Muscle layer of duodenum (tissue), 2 donors: ENCODE results near the gene NCOA7.
A peak's percentile ranks its signal among the peaks of the same experiment; 100 is the strongest.
"Not testable (repeated sequence)": the region's sequence is repeated elsewhere in the genome, so short reads cannot be mapped to it uniquely, and the experiment has no call there.

Source experiments
- H3K27ac ChIP-seq: one replicate; pipeline ENCODE4 v1.7.0; 2013; ENCODE audit warnings: mild to moderate bottlenecking, low read length
- H3K27me3 ChIP-seq: one replicate; pipeline ENCODE4 v1.7.0; 2013; ENCODE audit warnings: low read depth, mild to moderate bottlenecking, control low read depth, low read length
- H3K36me3 ChIP-seq, 2 donors: one replicate each; pipeline ENCODE4 v1.7.0; 2013; ENCODE audit warnings: low read length in 2 of 2, control low read depth in 1 of 2, mild to moderate bottlenecking in 1 of 2; ENCODE audit not compliant: insufficient read depth in 2 of 2, control insufficient read depth in 1 of 2
- H3K4me1 ChIP-seq, 2 donors: one replicate each; pipeline ENCODE4 v1.7.0; 2013; ENCODE audit warnings: low read length in 2 of 2, mild to moderate bottlenecking in 2 of 2, control low read depth in 1 of 2, moderate library complexity in 1 of 2; ENCODE audit not compliant: insufficient read depth in 2 of 2, control insufficient read depth in 1 of 2
- H3K4me3 ChIP-seq, 2 donors: one replicate each; pipeline ENCODE4 v1.7.0; 2013; ENCODE audit warnings: low read length in 2 of 2, low read depth in 1 of 2, mild to moderate bottlenecking in 1 of 2
- H3K9me3 ChIP-seq, 2 donors: one replicate each; pipeline ENCODE4 v1.7.0; 2013; ENCODE audit warnings: low read length in 2 of 2, control low read depth in 1 of 2, mild to moderate bottlenecking in 1 of 2; ENCODE audit not compliant: control insufficient read depth in 1 of 2
- donor health status: healthy.

NCOA7 gene

DNA sequence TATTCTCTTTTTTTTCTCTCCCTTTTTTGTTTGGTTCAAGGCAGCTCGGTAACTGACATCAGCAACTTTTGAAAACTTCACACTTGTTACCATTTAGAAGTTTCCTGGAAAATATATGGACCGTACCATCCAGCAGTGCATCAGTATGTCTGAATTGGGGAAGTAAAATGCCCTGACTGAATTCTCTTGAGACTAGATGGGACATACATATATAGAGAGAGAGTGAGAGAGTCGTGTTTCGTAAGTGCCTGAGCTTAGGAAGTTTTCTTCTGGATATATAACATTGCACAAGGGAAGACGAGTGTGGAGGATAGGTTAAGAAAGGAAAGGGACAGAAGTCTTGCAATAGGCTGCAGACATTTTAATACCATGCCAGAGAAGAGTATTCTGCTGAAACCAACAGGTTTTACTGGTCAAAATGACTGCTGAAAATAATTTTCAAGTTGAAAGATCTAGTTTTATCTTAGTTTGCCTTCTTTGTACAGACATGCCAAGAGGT is 30.8 kb upstream of the NCOA7 start:
- Histone ChIP-seq H3K27me3 (peaks cover 4% of the 10 kb centered on the region), H3K4me1 (no peaks in the 10 kb centered on the region), H3K9me3 (no peaks in the 10 kb centered on the region), H3K4me3 (no peak overlapping the region), H3K36me3 (peaks cover 0 to 8% of the 10 kb centered on the region in 2 donors), H3K27ac (no peak overlapping the region)

DNA sequence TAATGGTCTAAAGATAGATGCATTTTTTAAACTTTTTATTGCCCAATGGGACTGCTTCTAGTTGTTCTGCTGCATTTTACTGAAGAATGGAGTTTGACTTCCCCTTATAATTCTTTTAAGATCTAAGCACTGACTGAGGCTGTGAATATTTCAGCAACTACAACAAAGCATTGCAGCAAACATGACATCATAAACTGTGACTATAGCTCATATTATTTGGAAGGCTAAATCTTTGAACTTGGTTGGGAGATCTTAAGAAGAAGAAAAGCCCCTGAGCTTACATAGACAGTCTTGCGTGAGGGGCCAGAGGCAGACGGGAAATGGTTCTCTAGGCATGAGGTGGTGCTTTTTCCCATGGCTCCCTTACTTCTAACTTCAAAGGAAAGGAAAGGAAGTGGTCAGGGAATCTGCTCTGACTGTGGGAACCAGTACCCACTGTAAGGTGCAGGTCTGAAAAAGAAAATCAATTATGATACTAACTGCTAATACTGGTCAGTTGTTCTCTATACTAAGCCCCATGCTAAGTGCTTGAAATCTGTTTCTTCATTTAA is 26.6 kb upstream of the NCOA7 start:
- H3K4me3 ChIP-seq: no peak overlapping the region
- no peaks in the 10 kb centered on the region for H3K9me3 ChIP-seq
- H3K27me3 ChIP-seq: peaks cover 4% of the 10 kb centered on the region
- H3K36me3 ChIP-seq: peaks cover 0 to 5% of the 10 kb centered on the region in 2 donors
- H3K4me1 ChIP-seq: no peaks in the 10 kb centered on the region
- no peak overlapping the region for H3K27ac ChIP-seq

GRCh38 chr6:125765944-125766343 is 24.8 kb upstream of the NCOA7 start:
- no peak overlapping the region for H3K27ac ChIP-seq
- H3K36me3 ChIP-seq: no peaks in the 10 kb centered on the region
- H3K9me3 ChIP-seq: no peaks in the 10 kb centered on the region
- no peaks in the 10 kb centered on the region for H3K4me1 ChIP-seq
- H3K4me3 ChIP-seq: no peak overlapping the region
- peaks cover 4% of the 10 kb centered on the region for H3K27me3 ChIP-seq

- Histone ChIP-seq H3K36me3 (no peaks in the 10 kb centered on the region), H3K4me1 (no peaks in the 10 kb centered on the region), H3K4me3 (no peak overlapping the region), H3K27me3 (peaks cover 4% of the 10 kb centered on the region), H3K27ac (no peak overlapping the region), H3K9me3 (no peaks in the 10 kb centered on the region)
Measured at GRCh38 chr6:125766641-125767040, 24.1 kb upstream of the NCOA7 start.

DNA sequence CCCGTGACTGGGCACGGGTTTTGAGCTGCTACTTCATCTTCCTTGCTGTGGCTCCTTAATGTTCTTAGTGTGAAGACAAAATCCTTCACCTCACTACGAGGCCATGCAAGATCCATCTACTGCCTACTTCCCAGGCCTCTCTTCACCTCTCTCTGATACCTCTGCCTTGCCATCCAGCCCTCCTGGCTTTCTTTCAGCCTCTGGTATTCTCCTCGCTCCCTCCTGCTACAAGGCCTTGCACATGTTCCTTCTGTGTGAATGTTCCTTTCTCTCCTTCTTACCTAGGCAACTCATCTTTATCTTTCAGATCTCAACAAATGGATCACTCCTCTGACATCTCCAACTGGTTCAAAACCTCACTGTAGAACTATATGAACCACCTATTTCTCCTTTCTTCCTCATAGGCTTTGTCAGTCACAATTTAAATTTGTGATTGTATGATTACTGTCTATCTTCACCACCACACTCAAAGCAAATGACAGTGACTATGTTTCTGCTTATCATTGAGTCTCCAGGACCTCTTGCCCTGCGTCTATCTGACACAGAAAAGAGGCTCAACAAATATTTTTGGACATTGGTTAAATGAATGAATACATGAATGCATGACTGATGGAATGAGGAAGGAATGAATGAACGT is 21.5 kb upstream of the NCOA7 start:
- H3K27me3 ChIP-seq: peaks cover 2% of the 10 kb centered on the region
- H3K4me1 ChIP-seq: no peaks in the 10 kb centered on the region
- no peak overlapping the region for H3K4me3 ChIP-seq
- H3K27ac ChIP-seq: no peak overlapping the region
- no peaks in the 10 kb centered on the region for H3K9me3 ChIP-seq
- no peaks in the 10 kb centered on the region for H3K36me3 ChIP-seq

DNA sequence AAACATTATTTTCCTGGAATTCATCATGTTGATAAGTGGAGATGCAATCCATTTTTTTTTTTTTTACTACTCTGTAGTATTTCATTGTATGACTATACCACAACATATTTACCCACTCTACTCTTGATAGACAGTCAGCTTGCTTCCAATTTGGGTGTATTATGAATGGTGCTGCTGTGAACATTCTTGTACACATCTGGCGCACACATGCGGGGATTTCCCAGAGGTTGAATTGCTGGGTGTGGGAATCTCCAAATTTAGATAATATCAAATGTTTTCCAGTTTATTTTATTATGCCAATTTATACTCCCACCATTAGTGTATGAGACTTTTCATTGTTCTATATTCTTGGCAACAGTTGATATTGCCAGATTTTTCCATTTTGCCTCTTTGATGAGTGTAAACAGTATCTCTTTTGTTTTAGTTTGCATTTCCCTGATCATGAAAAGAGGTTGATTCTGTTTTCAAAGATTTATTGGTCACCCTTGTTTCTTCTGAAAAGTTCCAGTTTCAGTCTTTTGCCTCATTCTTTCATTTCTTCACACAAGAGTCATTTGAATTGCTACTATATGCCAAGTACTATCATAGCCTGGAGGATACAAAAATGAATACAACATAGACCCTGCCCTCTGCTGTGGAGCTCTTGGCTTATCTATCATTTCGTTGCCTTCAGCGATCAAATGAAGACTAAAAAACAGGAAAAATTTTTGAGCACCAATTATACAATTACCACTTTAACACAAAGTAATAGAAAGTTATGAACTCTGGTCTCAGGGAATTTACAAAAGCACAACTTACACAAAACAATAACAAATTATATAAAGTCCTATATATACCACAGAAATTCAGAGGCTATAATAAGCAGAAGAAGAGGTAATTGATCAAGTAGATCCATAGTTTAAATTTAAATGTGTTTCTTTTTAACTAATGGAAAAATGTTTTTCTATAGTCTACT is 17.1 kb upstream of the NCOA7 start:
- Histone ChIP-seq H3K27ac (no peak overlapping the region), H3K36me3 (no peaks in the 10 kb centered on the region), H3K9me3 (no peaks in the 10 kb centered on the region), H3K4me3 (no peak overlapping the region), H3K27me3 (no peaks in the 10 kb centered on the region), H3K4me1 (no peaks in the 10 kb centered on the region)

GRCh38 chr6:125776107-125776826 is 14.5 kb upstream of the NCOA7 start:
- H3K9me3 ChIP-seq, H3K27me3 ChIP-seq, H3K4me3 ChIP-seq, H3K27ac ChIP-seq, H3K4me1 ChIP-seq, H3K36me3 ChIP-seq: not testable (repeated sequence)

- peak overlapping the region; percentile 100 for H3K27ac ChIP-seq
- H3K9me3 ChIP-seq: no peaks in the 10 kb centered on the region
- H3K36me3 ChIP-seq: peaks cover 0 to 10% of the 10 kb centered on the region in 2 donors
- H3K4me3 ChIP-seq: peak overlapping the region; percentile 79 to 92
- no peaks in the 10 kb centered on the region for H3K27me3 ChIP-seq
- no peaks in the 10 kb centered on the region for H3K4me1 ChIP-seq
Measured at GRCh38 chr6:125779924-125780539, 10.7 kb upstream of the NCOA7 start.

- Histone ChIP-seq H3K36me3 (peaks cover 0 to 10% of the 10 kb centered on the region in 2 donors), H3K27ac (peak overlapping the region; percentile 100), H3K4me3 (peak overlapping the region; percentile 79 to 92), H3K9me3 (no peaks in the 10 kb centered on the region), H3K4me1 (no peaks in the 10 kb centered on the region), H3K27me3 (no peaks in the 10 kb centered on the region)
Measured at GRCh38 chr6:125780540-125781313, 10.0 kb upstream of the NCOA7 start.

DNA sequence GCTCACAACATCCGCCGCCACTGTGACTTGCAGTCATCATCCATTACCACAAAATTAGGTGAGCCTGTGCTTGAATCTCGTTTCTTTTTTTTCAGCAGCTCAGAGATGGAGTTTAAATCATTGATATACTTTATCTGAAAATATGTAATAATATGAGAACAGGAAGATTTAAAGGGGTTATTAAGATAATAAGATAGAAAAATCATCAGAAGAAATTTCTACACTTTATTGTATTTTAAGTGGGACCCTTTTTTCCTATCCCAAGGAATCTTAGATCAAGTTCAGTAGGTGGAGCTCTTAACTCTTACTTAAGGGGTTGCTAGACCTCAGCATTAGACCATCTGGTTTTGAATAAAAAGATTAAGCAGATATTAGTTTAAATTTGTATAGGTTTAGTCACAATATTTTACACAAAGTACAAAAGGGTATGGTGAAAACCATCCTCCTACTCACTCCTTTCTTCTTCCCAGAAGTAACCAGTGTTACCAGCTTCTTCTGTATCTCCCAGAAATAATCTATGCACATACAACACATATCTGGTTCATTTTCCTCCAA is 9.4 kb upstream of the NCOA7 start:
- Histone ChIP-seq H3K27ac (peak overlapping the region; percentile 100), H3K9me3 (no peaks in the 10 kb centered on the region), H3K4me3 (peak overlapping the region; percentile 79 to 92), H3K27me3 (no peaks in the 10 kb centered on the region), H3K4me1 (no peaks in the 10 kb centered on the region), H3K36me3 (peaks cover 0 to 10% of the 10 kb centered on the region in 2 donors)
